ENCODE measurements around the gene TRIM33. TPM values are rescaled to one million over a fixed set of nuclear protein-coding genes. Genes with fewer than 3 reads are reported as not detected.

The TRIM33 gene
- total RNA-seq = 10 to 100 TPM; 27.5 to 32.3 TPM

DNA sequence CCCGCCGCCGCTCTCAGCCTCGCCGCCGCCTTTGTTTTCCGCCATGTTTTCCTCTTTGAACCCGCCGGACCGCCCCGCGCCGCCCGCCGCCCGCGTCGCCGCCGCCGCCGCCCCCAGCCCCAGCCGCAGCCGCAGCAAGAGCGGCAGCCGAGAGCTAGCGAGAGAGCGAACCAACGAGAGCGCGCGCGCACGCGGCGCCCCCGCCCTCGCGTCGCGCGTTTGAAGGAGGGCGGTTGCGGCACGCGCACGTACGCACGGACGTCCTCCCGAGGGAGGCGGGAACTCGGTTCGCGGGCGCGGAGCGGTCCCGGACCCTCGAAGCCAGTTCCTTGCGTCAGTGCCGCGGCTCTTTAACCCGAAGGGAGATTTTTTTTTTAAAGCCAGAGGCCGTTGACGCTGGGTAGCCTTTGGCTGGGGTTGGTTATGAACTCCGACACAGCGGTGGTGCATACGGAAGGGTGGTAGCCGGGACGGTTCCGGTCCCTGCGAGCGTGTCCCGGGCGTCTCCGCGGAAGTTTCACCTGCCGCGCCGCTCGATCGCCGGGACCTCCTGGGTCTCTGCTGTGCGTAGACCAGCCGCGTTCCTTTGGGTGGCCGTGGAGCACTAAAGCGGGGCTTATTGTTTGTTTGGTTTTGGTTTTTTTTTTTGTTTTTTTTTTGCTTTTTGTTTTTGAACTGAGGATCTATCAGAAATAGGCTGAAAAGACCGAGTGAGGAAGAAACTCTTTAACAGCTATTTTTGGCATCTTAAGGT, at the start of gene TRIM33:
Gene TRIM33, minus strand, starts transcription at position 172 of the 754 bp plus-strand sequence. Its CDS starts 127 bp downstream, at position 45.
- intact Hi-C loops (cut with DNase I) = no loop called here
- ATAC-seq = peak; percentile 94
- peaks cover 45% of the 10 kb centered on the region for H3K4me1 ChIP-seq
- peak within 1 kb of the TSS; percentile 92 to 97 (median 96) for H3K27ac ChIP-seq
- H3K36me3 ChIP-seq (replicated peaks in 1 of 2; ENCODE audit: insufficient read depth in 1 of 2, low read depth in 2 of 2) = no peaks in the 10 kb centered on the region
- WGBS, 2 donors = 0 to 1% methylated on average over 8 to 46 of the region's 90 CpGs
- H3K9me3 ChIP-seq = no peaks in the 10 kb centered on the region
- H3K4me3 ChIP-seq = peak within 1 kb of the TSS; percentile 81 to 93
- peak; percentile 88 to 93 (median 92) for DNase-seq
- no peaks in the 10 kb centered on the region for H3K27me3 ChIP-seq
- TF ChIP-seq, protein P1, sequence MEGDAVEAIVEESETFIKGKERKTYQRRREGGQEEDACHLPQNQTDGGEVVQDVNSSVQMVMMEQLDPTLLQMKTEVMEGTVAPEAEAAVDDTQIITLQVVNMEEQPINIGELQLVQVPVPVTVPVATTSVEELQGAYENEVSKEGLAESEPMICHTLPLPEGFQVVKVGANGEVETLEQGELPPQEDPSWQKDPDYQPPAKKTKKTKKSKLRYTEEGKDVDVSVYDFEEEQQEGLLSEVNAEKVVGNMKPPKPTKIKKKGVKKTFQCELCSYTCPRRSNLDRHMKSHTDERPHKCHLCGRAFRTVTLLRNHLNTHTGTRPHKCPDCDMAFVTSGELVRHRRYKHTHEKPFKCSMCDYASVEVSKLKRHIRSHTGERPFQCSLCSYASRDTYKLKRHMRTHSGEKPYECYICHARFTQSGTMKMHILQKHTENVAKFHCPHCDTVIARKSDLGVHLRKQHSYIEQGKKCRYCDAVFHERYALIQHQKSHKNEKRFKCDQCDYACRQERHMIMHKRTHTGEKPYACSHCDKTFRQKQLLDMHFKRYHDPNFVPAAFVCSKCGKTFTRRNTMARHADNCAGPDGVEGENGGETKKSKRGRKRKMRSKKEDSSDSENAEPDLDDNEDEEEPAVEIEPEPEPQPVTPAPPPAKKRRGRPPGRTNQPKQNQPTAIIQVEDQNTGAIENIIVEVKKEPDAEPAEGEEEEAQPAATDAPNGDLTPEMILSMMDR (IDR thresholded peaks at IDR 0.05) = peak in 2 of 7 experiments; percentile 8 to 18
- peak; percentile 73 to 89 (median 85) for TF ChIP-seq POLR2A (IDR thresholded peaks at IDR 0.05)

DNA sequence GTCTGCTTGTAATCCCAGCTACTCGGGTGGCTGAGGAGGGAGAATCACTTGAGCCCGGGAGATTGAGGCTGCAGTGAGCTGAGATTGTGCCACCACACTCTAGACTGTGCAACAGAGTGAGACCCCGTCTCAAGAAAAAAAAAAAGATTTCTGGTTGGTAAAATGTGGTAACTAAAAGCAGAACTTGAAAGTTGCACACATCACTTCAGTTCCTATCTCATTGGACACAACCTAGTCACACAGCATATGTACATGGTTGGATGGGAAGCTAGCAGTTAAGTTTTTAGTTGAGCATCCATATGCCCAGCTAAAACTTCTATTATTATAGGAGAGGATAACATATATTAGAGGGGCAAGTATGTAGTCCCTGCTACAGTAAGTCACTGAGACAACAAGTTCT, 48.4 kb upstream of the TRIM33 start:
- H3K4me3 ChIP-seq = no peak overlapping the region
- WGBS, 2 donors = 78 to 85% methylated on average over 3 of the region's 3 CpGs
- H3K27me3 ChIP-seq = no peaks in the 10 kb centered on the region
- TF ChIP-seq, protein P1 (IDR thresholded peaks at IDR 0.05) = no peak
- no peak for TF ChIP-seq POLR2A (IDR thresholded peaks at IDR 0.05)
- intact Hi-C loops (cut with DNase I) = no loop called here
- H3K4me1 ChIP-seq = no peaks in the 10 kb centered on the region
- H3K9me3 ChIP-seq = no peaks in the 10 kb centered on the region
- no peak for DNase-seq
- no peak overlapping the region for H3K27ac ChIP-seq
- no peak for ATAC-seq
- H3K36me3 ChIP-seq (replicated peaks in 1 of 2; ENCODE audit: insufficient read depth in 1 of 2, low read depth in 2 of 2) = no peaks in the 10 kb centered on the region

DNA sequence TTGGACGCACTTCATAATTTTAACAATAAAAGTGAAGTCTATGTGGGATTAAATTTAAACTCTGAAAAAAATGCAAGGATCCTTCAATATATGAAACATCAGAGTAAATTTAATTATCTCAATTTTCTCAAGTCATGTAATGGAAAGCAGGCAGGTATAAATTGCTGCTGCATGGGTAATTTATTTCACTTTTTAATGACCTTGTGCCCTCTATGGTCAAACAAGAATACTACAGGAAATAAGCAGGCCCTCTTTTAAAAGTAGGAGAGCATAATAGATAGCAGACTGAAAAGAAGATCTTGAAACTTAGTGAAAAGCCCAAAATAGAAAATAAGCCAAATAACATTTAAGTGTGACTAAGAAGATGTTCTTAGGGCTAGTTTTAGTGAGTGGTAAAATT, 47.5 kb upstream of the TRIM33 start:
- Histone ChIP-seq H3K4me1 (no peaks in the 10 kb centered on the region), H3K27ac (no peak overlapping the region), H3K36me3 (replicated peaks in 1 of 2; ENCODE audit: insufficient read depth in 1 of 2, low read depth in 2 of 2) (no peaks in the 10 kb centered on the region), H3K27me3 (no peaks in the 10 kb centered on the region), H3K4me3 (no peak overlapping the region), H3K9me3 (no peaks in the 10 kb centered on the region)
- no peak for TF ChIP-seq POLR2A (IDR thresholded peaks at IDR 0.05)
- TF ChIP-seq, protein P1 (IDR thresholded peaks at IDR 0.05) = peak in 6 of 7 experiments; percentile 10 to 50 (median 39)
- 92 to 100% methylated on average over 1 of the region's 1 CpG for WGBS, 2 donors
- ATAC-seq (no peak), DNase-seq (no peak)
- intact Hi-C loops (cut with DNase I) = no loop called here

DNA sequence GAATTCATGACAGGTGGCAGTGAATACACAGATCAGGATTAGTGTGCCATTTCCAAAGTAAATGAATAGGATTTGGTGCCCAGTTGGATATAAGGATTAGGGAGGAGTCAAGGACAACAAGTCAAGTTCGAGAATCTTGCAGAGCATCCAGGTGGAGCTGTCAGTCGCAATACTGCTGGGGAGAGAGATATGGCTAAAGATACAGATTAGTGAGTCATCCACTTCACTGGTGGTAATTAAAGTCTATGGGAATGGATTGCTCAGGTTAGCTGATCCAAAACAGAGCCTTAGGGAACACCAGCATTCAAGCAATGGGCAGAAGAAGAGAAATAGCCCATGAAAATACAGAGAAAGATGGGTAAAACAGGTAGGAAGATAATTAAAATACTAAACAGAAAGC, 43.6 kb upstream of the TRIM33 start:
- DNase-seq (no peak), ATAC-seq (no peak)
- no peak overlapping the region for H3K4me3 ChIP-seq
- H3K9me3 ChIP-seq = no peaks in the 10 kb centered on the region
- intact Hi-C loops (cut with DNase I) = no loop called here
- WGBS, 2 donors = 37 to 70% methylated on average over 2 of the region's 2 CpGs
- TF ChIP-seq POLR2A (IDR thresholded peaks at IDR 0.05) = no peak
- TF ChIP-seq, protein P1 (IDR thresholded peaks at IDR 0.05) = no peak
- H3K27ac ChIP-seq = no peak overlapping the region
- H3K27me3 ChIP-seq = no peaks in the 10 kb centered on the region
- H3K4me1 ChIP-seq = no peaks in the 10 kb centered on the region
- H3K36me3 ChIP-seq (replicated peaks in 1 of 2; ENCODE audit: insufficient read depth in 1 of 2, low read depth in 2 of 2) = no peaks in the 10 kb centered on the region

All from body of pancreas (tissue), 4 donors.